Stomach smooth muscle (tissue), 2 donors: Measurements from ENCODE around the gene RUNX1.

Experiments used
- H3K27ac ChIP-seq: one replicate; pipeline ENCODE4 v1.7.0; 2013; ENCODE audit warnings: mild to moderate bottlenecking, low read length, inconsistent platforms
- H3K27me3 ChIP-seq, 2 donors: one replicate each; pipeline ENCODE4 v1.7.0; 2013; ENCODE audit warnings: low read length in 2 of 2; ENCODE audit not compliant: insufficient read depth in 2 of 2, control insufficient read depth in 1 of 2
- H3K36me3 ChIP-seq, 2 donors: one replicate each; pipeline ENCODE4 v1.7.0; 2013; ENCODE audit warnings: low read length in 2 of 2; ENCODE audit not compliant: control insufficient read depth in 2 of 2, insufficient read depth in 2 of 2
- H3K4me1 ChIP-seq: one replicate; pipeline ENCODE4 v1.7.0; 2013; ENCODE audit warnings: low read length; ENCODE audit not compliant: control insufficient read depth, insufficient read depth
- H3K4me3 ChIP-seq, 2 donors: one replicate each; pipeline ENCODE4 v1.7.0; 2013; ENCODE audit warnings: low read length in 2 of 2
- H3K9ac ChIP-seq, 2 donors: one replicate each; pipeline ENCODE4 v1.7.0; 2013; ENCODE audit warnings: low read length in 2 of 2, mild to moderate bottlenecking in 1 of 2
- H3K9me3 ChIP-seq, 2 donors: one replicate each; pipeline ENCODE4 v1.7.0; 2013; ENCODE audit warnings: low read length in 2 of 2; ENCODE audit not compliant: control insufficient read depth in 2 of 2
- donor health status: healthy.
- donor health status: Pancreatic carcinoma.

The RUNX1 gene

DNA sequence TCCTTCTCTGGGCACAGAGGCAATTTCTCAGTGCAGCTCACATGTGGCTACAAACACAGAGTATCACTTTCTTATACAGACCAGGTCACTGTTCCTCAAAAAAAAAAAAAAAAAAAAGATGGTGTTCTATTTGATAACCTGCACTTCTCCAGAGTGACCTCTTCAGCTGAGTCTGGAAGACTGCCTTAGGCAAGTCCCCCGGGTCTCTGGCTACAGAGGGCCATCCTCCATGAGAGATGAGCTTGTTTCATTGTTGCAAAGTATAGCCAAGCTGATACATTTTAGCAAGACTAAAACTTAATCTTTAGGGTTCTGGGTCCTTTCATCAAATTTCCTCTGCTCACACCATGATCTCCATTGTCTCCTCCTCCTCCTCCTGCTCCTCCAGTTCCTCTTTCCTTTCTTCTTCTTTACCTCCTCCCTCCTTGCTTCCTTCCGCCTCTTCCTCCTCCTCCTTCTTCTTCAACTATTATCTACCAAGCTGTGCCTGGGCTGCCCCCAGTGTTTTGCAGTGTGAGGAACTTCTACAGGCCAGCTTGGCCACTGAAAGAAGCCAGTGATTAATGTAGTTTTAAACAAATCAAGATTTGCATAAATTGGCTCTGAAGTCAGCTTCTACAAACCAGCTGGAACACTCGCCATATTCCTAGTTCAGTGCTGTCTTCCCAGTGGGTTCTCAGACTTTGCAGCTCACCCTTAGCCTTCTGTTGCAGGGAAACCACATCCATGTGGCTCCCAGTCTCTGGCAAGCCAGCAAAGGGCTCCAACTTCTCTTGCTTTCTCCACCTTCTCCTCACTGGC is 139.4 kb downstream of the RUNX1 start:
- H3K9ac ChIP-seq = no peak overlapping the region
- no peaks in the 10 kb centered on the region for H3K9me3 ChIP-seq
- H3K4me1 ChIP-seq = no peaks in the 10 kb centered on the region
- H3K27me3 ChIP-seq = no peaks in the 10 kb centered on the region
- H3K36me3 ChIP-seq = no peaks in the 10 kb centered on the region
- no peak overlapping the region for H3K27ac ChIP-seq
- H3K4me3 ChIP-seq = no peak overlapping the region

DNA sequence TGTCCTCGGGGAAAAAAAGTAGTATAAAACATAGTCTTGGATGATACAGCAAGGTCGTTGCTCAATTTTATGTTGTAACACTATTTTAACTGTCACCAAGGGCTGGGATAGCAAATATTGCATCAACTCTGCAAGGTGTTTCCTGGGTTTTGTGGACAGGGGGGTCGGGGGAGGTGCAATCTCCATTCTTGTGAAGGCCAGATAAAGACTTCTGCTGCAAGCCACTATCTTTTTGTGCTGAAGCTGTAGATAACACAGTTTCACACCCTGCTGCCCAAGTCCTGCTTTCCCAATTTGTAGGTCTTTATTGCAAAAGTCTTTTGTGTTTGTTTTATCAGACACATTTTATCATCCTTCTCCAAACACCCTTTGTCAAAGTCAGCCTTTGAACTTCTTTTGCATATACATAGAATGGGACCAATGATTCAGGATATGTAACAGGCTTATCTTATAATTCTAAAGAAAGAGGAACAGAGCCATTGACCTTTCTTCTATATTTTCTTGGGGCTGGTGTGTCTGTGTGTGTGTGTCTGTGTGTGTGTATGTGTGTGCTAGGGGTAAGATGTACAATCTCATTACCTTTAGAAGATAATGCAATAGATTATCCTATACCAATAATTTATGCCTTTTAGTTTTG is 140.6 kb downstream of the RUNX1 start:
- Histone ChIP-seq H3K36me3 (no peaks in the 10 kb centered on the region), H3K4me3 (no peak overlapping the region), H3K9me3 (no peaks in the 10 kb centered on the region), H3K9ac (no peak overlapping the region), H3K4me1 (no peaks in the 10 kb centered on the region), H3K27ac (no peak overlapping the region), H3K27me3 (no peaks in the 10 kb centered on the region)

DNA sequence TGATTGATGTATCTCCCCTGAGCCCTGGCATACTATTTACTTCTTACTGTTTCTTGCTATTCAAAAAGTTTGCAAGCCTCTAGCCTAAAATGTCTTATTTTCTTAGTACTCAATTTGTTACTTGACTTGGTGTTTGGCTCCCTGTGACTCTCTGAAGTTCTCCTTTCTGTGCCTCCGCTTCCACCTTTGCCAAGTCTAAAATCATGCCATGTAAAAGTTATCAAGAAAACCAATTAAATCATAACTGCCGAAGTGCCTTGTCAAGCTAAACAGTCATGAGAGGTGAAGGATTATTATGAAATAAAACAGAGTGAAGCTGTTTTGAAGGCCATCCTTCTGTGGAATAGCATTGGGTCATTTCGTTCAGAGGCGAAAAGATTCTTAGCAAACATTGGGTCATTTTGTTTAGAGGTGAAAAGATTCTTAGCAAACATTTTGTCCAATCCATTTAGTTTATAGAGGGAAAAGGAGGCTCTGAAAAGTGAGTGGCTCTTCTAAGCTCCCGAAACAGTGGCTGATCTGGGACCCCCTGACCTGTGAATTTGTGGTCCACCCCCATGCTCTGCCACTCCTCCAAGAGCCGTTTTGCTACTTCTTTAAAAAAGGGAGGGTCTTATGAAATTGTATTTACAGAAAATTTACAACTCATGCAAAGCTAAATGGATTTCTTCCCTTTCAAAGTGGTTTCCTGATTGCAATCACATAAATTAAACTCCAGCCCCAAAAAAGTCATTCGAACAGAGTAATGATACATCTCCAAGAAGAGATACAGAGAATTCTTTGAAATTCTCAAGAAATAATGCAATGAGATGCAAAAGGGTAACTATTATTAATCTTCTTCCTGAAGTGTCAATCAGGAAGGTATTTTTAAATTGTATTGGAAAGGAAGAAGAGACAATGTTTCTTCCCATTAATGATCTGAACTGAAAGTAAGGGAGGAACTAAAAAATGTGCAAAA is 141.4 kb downstream of the RUNX1 start:
- Histone ChIP-seq H3K9me3 (no peaks in the 10 kb centered on the region), H3K27ac (no peak overlapping the region), H3K4me3 (no peak overlapping the region), H3K27me3 (no peaks in the 10 kb centered on the region), H3K9ac (no peak overlapping the region), H3K4me1 (no peaks in the 10 kb centered on the region), H3K36me3 (no peaks in the 10 kb centered on the region)

DNA sequence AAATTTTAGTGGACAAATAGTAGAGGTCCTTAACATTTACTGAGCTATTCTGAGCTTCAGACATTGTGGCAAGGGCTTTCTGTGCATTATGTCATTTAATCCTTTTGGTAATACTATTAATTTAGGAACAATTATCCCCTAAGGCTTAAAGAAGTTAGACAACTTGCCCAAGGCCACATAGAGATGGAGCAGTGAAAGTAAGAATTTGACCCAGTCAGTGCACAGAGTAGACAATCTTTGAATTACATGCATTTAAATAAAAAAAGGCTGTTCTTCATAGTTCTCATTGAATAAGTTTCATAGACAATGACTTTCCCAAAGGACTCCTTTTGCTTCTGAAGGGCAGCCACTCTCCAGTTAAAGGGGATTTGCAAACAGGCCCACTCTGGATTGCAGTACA is 142.7 kb downstream of the RUNX1 start:
- no peak overlapping the region for H3K4me3 ChIP-seq
- no peaks in the 10 kb centered on the region for H3K9me3 ChIP-seq
- no peak overlapping the region for H3K9ac ChIP-seq
- H3K27ac ChIP-seq = no peak overlapping the region
- H3K27me3 ChIP-seq = no peaks in the 10 kb centered on the region
- no peaks in the 10 kb centered on the region for H3K36me3 ChIP-seq
- H3K4me1 ChIP-seq = no peaks in the 10 kb centered on the region

DNA sequence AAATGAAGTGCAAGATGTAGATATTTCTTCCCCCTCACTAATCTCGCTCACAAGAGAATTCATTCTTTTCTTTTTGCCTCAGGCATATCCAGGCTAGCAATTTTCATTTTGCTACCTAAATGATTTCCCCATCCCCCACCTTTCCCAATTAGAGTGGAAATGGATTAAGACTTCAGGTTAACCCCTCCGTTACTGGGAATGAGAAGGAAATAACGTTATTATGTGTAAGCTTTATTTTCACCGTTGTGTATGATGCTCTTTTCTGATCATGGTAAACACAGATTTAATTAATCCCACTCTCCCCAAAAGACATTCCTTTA is 143.9 kb downstream of the RUNX1 start:
- no peaks in the 10 kb centered on the region for H3K9me3 ChIP-seq
- H3K9ac ChIP-seq = no peak overlapping the region
- H3K4me1 ChIP-seq = no peaks in the 10 kb centered on the region
- H3K36me3 ChIP-seq = no peaks in the 10 kb centered on the region
- no peaks in the 10 kb centered on the region for H3K27me3 ChIP-seq
- no peak overlapping the region for H3K4me3 ChIP-seq
- no peak overlapping the region for H3K27ac ChIP-seq

DNA sequence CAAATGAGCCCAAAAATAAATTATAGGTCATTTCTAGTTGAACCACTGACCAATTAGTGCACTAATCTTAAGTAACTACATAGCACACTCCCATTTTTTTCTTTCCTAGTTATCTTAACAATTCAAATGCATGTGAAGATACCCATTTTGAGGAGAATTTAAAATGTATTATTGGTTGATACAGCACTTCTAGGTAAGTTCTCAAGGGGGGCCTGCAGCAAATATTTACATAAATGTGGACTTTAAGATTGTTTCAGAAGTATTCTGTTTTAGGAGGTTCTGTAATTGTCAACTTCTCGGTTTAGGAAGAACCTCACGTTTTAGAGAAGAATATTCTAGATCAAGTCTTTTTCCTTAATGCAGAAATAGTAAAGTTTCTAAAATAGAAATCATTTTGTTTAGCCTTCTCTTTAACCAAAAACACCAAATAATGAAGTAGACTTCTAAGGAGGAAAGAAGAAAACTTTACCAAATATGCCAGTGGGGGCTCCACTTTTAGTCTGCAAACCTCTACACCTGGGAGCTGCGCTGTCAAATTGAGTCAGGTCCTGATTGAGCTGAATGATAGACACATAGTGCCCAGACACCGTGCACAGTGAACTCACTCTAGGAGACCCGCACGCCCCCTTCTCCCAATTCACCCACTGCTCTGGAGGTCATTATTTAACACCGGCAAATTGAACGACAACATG is 144.4 kb downstream of the RUNX1 start:
- H3K4me1 ChIP-seq = no peaks in the 10 kb centered on the region
- no peaks in the 10 kb centered on the region for H3K27me3 ChIP-seq

DNA sequence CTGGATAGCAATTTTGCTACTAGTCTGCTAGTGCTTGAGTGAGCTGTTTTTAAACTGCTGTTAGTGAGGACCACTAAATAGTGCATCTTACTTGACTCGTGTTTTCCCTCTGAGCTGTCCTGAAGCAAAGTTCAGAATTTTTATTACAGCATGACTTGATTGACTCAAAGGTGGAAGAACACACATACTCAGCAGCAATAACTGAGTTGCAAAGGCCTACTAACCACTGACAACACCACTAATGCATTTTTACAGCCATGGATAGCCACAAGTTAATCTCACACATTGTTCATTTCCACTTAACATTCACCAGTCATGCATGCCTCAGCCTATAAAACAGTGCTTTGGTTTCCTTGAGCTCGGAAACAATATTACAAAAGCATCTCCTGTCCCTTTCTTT is 148.7 kb downstream of the RUNX1 start:
- H3K27ac ChIP-seq = no peak overlapping the region
- H3K9me3 ChIP-seq = peaks cover 10 to 11% of the 10 kb centered on the region in 2 donors
- H3K4me1 ChIP-seq = no peaks in the 10 kb centered on the region
- H3K27me3 ChIP-seq = no peaks in the 10 kb centered on the region
- no peak overlapping the region for H3K4me3 ChIP-seq
- H3K9ac ChIP-seq = no peak overlapping the region
- H3K36me3 ChIP-seq = no peaks in the 10 kb centered on the region

More for the DNA sequence above, 144.4 kb downstream of the RUNX1 start:
- H3K4me3 ChIP-seq = no peak overlapping the region
- H3K36me3 ChIP-seq = no peaks in the 10 kb centered on the region
- no peaks in the 10 kb centered on the region for H3K9me3 ChIP-seq
- H3K9ac ChIP-seq = no peak overlapping the region
- no peak overlapping the region for H3K27ac ChIP-seq

DNA sequence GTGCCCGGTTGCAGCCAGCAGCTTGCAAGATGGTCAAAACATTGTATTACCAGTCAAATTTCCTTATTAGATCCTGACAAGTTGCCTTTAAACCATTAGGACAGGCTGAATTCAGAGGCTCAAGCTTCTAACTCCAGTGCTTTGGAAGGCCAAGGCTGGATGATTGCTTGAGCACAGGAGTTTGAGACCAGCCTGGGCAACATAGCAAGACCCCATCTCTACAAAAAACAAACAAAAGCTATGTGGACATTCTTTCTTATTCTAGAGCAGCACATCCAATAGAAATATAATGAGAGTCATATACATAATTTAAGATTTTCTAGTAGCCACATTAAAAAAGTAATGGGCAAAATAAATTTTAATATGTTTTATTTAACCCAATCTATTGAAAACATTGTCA is 149.3 kb downstream of the RUNX1 start:
- H3K36me3 ChIP-seq = no peaks in the 10 kb centered on the region
- no peaks in the 10 kb centered on the region for H3K27me3 ChIP-seq
- H3K9ac ChIP-seq = no peak overlapping the region
- no peaks in the 10 kb centered on the region for H3K4me1 ChIP-seq
- H3K9me3 ChIP-seq = peaks cover 10 to 11% of the 10 kb centered on the region in 2 donors
- no peak overlapping the region for H3K27ac ChIP-seq
- H3K4me3 ChIP-seq = no peak overlapping the region

DNA sequence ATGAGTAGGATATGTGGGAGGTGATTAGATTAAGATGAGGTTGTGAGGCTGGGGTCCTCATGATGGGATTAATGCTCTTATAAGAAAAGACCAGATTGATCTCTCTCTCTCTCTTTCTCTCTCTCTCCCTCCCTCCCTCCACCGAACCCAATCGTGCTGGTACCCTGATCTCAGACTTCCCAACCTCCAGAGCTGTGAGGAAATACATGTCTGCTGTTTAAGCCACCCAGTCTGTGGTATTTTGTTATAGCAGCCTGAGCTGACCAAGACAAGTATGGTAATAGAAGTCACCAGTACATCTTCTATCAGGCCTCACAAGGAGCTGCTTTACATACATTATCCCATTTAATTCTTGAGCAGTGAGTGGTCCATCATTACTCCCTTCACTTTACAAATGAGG is 149.8 kb downstream of the RUNX1 start:
- Histone ChIP-seq H3K36me3 (no peaks in the 10 kb centered on the region), H3K27me3 (no peaks in the 10 kb centered on the region), H3K9me3 (peaks cover 10 to 11% of the 10 kb centered on the region in 2 donors), H3K4me3 (no peak overlapping the region), H3K9ac (no peak overlapping the region), H3K27ac (no peak overlapping the region), H3K4me1 (no peaks in the 10 kb centered on the region)

DNA sequence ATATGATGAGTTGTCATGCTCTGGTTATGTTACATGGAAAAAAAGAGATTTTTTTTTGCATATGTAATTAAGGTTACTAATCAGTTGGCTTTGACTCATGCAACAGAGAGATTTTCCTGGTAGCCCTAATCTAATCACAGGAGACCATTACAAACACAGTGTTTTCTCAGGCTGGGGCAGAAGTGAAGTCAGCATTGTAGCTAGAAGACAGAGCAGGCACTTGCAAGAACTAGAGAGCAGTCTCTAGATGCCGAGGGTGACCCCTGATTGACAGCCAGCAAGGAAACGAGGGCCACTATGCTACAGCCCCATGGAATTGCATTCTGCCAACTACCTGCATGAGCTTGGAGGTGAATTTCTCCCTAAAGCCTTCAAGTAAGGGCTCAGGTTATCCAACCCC is 151.3 kb downstream of the RUNX1 start:
- Histone ChIP-seq H3K9ac (no peak overlapping the region), H3K27ac (no peak overlapping the region), H3K4me3 (no peak overlapping the region), H3K27me3 (peaks cover 0 to 2% of the 10 kb centered on the region in 2 donors), H3K9me3 (peaks cover 10 to 11% of the 10 kb centered on the region in 2 donors), H3K4me1 (no peaks in the 10 kb centered on the region), H3K36me3 (no peaks in the 10 kb centered on the region)
